ENCODE results near the gene AUNIP.

Gene AUNIP

GRCh38 chr1:25885602-25886001 lies 26.3 kb upstream of the AUNIP start:
- no peak for DNase-seq

DNA sequence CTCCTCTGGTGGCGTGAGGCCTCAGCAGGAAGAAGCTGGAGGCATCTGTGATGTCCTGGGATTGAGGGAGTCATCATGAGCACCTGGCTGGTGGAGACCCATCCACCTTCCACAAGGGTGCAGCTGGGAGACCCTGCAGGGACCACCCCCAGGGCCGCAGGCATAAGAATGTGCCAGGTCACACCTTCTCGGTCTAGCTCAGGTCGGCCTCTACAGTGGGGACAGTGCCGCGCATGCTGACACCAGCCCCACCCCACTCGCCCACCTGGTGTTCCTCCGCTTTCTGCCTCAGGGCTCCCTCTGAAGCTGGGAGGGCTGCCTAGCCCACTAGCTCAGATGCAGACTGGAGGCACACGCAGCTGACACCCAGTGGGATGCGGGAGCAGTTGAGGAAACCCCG lies 22.0 kb upstream of the AUNIP start:
- no peak for DNase-seq

- no peak for DNase-seq
These were observed 21.3 kb upstream of the AUNIP start for GRCh38 chr1:25880518-25880917.

DNA sequence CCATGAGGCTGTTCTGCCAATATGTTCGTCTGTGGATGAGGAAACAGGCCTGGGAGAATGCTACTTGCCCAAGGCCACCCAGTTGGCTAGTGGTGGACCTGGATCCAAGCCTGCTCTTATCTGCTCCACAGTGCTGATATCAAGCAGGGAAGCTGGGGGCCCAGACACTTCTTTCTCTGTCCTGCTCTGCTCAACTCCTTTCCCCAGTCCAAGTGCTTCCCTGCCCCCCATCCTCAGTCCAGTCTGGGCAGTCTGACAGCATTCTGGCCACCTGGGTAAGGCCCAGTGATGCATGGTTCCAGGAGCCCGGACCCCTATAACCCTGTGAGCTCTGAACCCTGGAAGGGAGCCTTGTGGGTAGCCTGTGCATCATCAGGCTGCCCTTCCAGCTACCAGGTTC lies 20.4 kb upstream of the AUNIP start:
- DNase-seq = no peak

GRCh38 chr1:25878690-25879089 lies 19.4 kb upstream of the AUNIP start:
- no peak for DNase-seq

- DNase-seq = no peak
These were observed 17.9 kb upstream of the AUNIP start for GRCh38 chr1:25877155-25877554.

DNA sequence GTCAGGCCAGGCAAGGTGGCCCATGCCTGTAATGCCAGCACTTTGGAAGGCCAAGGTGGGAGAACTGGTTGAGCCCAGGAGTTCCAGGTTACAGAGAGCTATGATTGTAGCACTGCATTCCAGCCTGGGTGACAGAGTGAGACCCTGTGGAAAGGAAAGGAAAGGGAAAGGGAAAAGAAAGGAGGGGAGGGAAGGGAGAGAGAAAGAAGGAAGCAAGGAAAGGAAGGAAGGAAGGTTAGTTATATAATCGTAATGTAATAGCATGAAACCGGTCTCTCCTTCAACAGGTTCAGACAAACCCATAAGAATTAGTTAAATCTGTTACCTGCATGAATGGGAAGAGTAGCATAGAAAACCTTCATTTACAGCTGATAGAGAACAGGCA lies 17.4 kb upstream of the AUNIP start:
- no peak for DNase-seq

GRCh38 chr1:25875856-25876692 lies 16.8 kb upstream of the AUNIP start:
- no peak for DNase-seq

DNA sequence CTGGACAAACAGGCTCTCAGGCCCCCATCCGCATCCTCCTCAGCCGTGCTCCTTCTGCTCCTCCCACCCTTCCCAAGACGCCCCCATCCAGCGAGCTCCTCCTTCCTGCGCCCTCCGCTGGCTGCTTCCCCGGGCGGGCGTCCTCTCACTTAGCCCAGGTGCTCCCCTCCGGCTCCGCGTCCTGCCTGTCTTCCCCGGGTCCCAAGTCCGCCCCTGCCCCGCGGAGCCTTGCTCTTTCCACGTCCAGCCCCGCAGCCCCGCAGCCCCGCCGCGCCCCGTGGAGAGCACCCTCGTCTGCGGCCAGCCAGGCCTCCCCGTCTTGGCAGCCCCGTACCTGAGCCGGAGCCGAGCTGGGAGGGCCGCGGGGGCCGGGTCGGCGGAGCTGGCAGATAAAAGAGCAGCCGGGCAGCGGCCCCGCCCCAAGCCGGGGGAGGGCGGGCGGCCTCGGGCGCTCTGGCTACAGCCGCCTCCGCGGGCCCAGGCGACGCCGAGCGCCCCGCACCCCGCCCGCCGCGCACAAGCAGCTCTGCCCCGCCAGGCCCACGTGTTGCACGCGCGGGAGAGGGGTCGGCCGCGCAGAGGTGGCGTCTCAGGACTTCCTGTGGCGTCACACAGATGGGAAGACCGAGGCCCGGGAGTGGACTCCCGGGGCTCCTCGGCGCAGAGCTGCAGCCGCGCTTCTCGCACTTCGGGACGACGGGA lies 16.0 kb upstream of the AUNIP start, which contains the start of gene PAQR7:
Gene PAQR7, minus strand, starts transcription at position 555 of the 702 bp plus-strand sequence. CDS start 11,869 bp downstream, outside the sequence.
- peak; percentile 92 for DNase-seq

DNA sequence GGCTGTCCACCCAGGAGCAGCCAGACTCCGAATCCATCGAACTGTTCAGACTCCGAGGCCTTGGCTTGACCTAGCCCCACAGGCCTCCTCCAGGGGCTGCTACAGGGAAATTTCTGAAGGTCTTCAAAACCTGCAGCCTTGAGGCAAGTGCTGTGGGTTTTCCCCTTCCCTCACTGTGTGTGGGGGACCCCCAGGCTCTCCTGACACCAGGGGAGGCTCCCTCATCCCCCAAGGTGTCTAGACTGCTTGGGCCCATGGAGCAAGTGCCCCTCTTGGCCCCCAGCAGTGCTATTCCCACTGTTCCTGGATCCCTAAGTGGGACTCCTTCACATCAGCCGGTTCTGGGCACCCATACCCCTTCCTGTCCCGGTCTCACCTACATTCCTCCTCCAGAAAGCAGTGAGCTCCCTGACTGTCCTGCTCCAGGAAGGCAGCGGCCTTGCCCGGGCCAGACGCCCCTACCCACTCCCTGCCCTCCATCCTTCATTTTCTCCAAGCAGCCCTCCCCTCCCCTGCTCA lies 15.4 kb upstream of the AUNIP start:
- no peak for DNase-seq

DNA sequence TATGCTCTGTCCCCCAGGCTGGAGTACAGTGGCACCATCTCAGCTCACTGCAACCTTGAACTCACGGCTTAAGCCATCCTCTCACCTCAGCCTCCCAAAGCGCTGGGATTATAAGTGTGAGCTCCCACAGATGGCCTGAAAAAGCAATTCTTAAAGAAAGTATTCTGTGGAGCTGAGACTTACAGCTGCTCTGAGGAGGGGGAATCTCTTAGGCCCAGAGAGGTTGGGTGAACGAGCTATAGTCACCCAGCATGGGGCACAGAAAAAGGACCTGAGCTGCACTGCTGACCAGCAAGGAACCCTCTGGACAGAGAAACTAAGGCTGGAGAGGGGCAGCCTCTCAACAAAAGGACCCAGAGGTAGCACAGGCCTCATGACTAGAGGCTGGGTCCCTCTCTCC lies 15.0 kb upstream of the AUNIP start:
- no peak for DNase-seq

DNA sequence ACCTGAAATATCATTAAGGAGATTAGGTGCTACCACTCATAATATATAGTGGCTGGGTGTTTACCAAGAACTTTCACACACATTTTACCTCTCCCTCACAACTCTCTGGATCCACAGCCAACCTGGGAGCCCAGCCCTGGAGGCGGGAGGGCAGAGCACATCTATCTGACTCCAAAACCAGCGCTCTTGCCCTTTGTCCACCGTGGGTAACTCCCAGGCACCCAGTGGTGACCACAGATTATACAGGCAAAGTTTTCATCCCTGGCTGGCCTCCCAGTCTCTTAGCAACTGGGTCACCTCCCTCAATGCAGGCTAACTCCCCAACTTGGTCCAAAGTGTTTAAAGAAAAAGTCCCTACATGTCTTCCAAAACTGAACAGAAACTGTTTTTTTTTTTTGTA lies 13.9 kb upstream of the AUNIP start:
- no peak for DNase-seq

DNA sequence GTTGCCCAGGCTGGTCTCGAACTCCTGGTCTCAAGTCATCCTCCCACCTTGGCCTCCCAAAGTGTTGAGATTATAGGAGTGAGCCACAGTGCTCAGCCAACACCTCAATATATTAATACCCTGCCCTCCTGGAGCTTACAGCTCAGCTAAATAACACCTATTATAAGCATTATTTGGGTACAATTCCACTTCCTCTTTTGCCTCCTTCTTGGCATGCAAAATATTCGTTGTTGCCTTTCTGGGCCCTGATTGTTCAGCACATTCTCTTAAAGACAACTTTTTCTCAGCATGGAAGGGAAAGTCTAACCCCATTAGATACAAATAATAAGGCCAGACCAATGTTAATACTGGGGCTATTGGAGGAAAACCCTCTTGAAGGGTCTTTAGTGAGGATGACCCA lies 13.5 kb upstream of the AUNIP start:
- no peak for DNase-seq

GRCh38 chr1:25871704-25872494 lies 12.6 kb upstream of the AUNIP start:
- DNase-seq = no peak

- DNase-seq = no peak
These were observed 11.9 kb upstream of the AUNIP start for GRCh38 chr1:25871086-25871703.

- DNase-seq = no peak
These were observed 11.4 kb upstream of the AUNIP start for GRCh38 chr1:25870614-25871013.

GRCh38 chr1:25869909-25870606 lies 10.8 kb upstream of the AUNIP start:
- no peak for DNase-seq

DNA sequence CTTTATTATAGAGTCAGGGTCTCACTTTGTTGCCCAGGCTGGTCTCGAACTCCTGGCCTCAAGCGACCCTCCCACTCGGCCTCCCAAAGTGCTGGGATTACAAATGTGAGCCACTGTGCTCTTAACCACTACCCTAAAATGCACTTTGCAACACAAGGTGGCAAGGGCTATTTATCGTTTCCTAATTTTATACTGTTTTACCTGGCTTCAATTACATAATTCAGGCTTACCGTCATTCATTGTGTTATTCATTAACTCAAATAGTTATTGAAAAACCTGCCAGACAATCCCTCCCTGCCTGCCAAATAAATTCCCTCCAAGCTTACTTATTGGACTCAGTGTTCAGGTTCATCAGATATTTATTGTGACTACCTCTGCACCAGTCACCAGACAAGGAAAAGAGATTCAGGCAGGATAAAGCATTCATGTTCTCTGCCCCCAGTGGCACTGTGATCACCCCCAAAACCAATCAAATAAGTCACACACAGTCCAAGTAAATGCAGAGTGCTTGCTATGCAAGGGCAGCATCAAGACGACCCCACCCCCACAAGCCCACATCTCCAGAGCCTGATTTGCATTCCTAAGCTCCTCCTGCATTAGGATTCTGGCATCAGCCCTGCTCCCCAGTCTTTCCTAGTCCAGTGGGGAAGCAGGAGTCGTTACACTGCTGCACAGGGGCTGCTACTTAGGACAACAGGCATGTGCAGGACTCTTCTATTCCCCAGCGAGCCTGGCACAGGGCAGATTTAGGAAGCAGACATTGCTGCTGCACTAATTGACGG lies 8.1 kb upstream of the AUNIP start:
- DNase-seq = no peak

DNA sequence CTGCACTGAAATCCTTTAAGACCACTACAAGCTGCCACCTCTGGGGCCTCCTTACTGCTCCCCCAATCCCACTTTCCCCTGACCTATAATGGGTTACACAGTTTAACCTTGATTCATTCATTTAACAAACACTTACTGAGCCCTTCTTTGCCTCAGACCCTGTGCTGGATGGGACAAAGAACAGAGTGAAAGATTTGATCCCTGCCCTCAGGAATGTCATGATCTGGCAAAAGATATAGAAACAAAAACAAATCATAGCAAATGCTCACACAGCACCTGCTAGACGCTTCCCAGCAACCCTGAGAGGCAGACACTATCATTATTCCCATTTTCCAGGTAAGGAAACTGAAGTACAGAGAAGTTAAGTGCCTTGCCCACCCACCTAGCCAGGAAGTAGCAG lies 7.0 kb upstream of the AUNIP start:
- DNase-seq = no peak

GRCh38 chr1:25864434-25864833 lies 5.2 kb upstream of the AUNIP start:
- no peak for DNase-seq

DNA sequence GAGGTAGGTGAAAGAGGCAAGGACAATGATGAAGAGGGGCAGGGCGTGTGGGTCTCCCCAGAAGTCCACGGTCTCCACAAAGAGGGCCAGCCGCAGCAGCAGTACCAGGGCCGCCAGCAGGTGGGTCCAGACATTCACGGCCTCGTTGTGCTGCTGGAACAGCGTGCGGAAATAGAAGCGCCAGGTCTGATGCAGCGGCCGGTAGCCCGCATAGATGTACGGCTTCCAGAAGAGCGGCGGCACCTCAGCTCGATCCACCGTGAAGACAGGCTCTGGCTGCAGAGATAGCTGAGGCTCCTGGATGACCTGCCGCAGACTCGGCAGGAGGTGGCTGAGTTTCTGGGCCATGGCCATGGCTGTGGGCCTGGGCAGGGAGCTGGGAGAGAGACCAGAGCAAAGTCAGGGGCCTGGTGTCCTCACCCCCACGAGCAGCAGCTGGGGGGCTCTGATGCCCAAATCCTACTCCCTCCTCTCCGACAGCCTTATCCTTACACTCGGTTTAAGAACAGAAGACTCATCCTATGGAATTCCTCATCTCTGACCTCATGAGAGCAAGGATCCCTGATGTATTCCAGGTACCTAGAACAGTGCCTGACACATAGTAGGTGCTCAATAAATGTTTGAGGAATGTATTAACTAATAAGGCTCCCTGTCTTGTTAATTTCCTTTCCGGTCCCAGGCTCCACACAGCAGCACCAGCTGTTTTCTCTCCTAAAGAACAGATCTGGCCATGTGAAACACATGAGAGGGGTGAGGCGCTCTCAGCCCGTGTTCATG lies 4.4 kb upstream of the AUNIP start:
- no peak for DNase-seq

Measured in islet precursor cell (in vitro differentiated cells).